Activated CD8-positive, alpha-beta memory T cell treated with anti-CD3 and anti-CD28 coated beads, Interleukin-2, amount 10 ng/mL, durations not matched to agents 7 days and 5 days (primary cell): ENCODE measurements around the gene TTLL11. TPM values are rescaled to one million over a fixed set of nuclear protein-coding genes. Genes with fewer than 3 reads are reported as not detected.

ENCODE experiments used
- ATAC-seq: fragments of 150-1000 bp; cut with Tn5 transposase; one replicate; pipeline ENCODE4 v1.10.0; 2021; ENCODE audit warnings: moderate library complexity
- CTCF ChIA-PET: fragments of 350-600 bp; sonication (Branson Sonifier 250); formaldehyde crosslinking; loops from one replicate; lab custom pipeline; 2021; ENCODE audit warnings: antibody characterized with exemption; lab: Charles Lee
- DNase-seq: peaks from one replicate; pipeline ENCODE4 v3.0.0-alpha.2; 2020
- H3K27ac Mint-ChIP-seq: one replicate; pipeline ENCODE4 v1.8.0; 2021; ENCODE audit warnings: mild to moderate bottlenecking, mixed read lengths
- H3K27me3 Mint-ChIP-seq: one replicate; pipeline ENCODE4 v1.8.0; 2021; ENCODE audit warnings: mixed read lengths
- H3K36me3 Mint-ChIP-seq: one replicate; pipeline ENCODE4 v1.8.0; 2021; ENCODE audit warnings: mild to moderate bottlenecking, mixed read lengths
- H3K4me1 Mint-ChIP-seq: one replicate; pipeline ENCODE4 v1.8.0; 2021; ENCODE audit warnings: mixed read lengths
- H3K4me3 Mint-ChIP-seq: one replicate; pipeline ENCODE4 v1.8.0; 2021; ENCODE audit warnings: mild to moderate bottlenecking, moderate library complexity, mixed read lengths
- H3K9me3 Mint-ChIP-seq: one replicate; pipeline ENCODE4 v1.8.0; 2022; ENCODE audit warnings: low read depth, mixed read lengths
- total RNA-seq, 2 experiments: library from RNA; stranded (reverse); gene quantifications; one replicate each; pipeline ENCODE4 v1.2.3, GENCODE V29; 2021

TTLL11 gene
- total RNA-seq, 2 experiments from 2014 or later, result 2.2 to 2.5 TPM

GRCh38 chr9:121815546-121816448 is 277.3 kb downstream of the TTLL11 start:
- no peaks in the 10 kb centered on the region for H3K9me3 Mint-ChIP-seq
- no peak overlapping the region for H3K4me3 Mint-ChIP-seq
- H3K36me3 Mint-ChIP-seq, result no peaks in the 10 kb centered on the region
- no peaks in the 10 kb centered on the region for H3K27me3 Mint-ChIP-seq
- no peak overlapping the region for H3K27ac Mint-ChIP-seq
- ATAC-seq (no peak), DNase-seq (no peak)
- no peaks in the 10 kb centered on the region for H3K4me1 Mint-ChIP-seq
- CTCF ChIA-PET, result no interaction called here

- Mint-ChIP-seq H3K36me3 (no peaks in the 10 kb centered on the region), H3K27me3 (no peaks in the 10 kb centered on the region), H3K4me1 (no peaks in the 10 kb centered on the region), H3K27ac (no peak overlapping the region), H3K9me3 (no peaks in the 10 kb centered on the region), H3K4me3 (no peak overlapping the region)
- ATAC-seq, result no peak
- no peak for DNase-seq
- CTCF ChIA-PET, result no interaction called here
These were observed 278.0 kb downstream of the TTLL11 start for GRCh38 chr9:121815084-121815483.

- H3K36me3 Mint-ChIP-seq, result no peaks in the 10 kb centered on the region
- DNase-seq (no peak), ATAC-seq (no peak)
- H3K27me3 Mint-ChIP-seq, result no peaks in the 10 kb centered on the region
- H3K9me3 Mint-ChIP-seq, result no peaks in the 10 kb centered on the region
- no peak overlapping the region for H3K27ac Mint-ChIP-seq
- no peaks in the 10 kb centered on the region for H3K4me1 Mint-ChIP-seq
- no peak overlapping the region for H3K4me3 Mint-ChIP-seq
- CTCF ChIA-PET, result no interaction called here
These were observed 278.5 kb downstream of the TTLL11 start for GRCh38 chr9:121814594-121814993.

- Mint-ChIP-seq H3K27ac (no peak overlapping the region), H3K36me3 (no peaks in the 10 kb centered on the region), H3K4me3 (no peak overlapping the region), H3K9me3 (no peaks in the 10 kb centered on the region), H3K27me3 (no peaks in the 10 kb centered on the region), H3K4me1 (no peaks in the 10 kb centered on the region)
- DNase-seq (no peak), ATAC-seq (no peak)
- CTCF ChIA-PET, result interaction anchor here (1.3 kb wide), 1 partner anchor 11 kb away, joined by 3 read pairs; no protein-coding TSS in a partner anchor
These were observed 279.4 kb downstream of the TTLL11 start for GRCh38 chr9:121813519-121814210.

- CTCF ChIA-PET, result no interaction called here
- H3K27ac Mint-ChIP-seq, result no peak overlapping the region
- ATAC-seq (no peak), DNase-seq (no peak)
- H3K36me3 Mint-ChIP-seq, result no peaks in the 10 kb centered on the region
- H3K27me3 Mint-ChIP-seq, result no peaks in the 10 kb centered on the region
- no peaks in the 10 kb centered on the region for H3K9me3 Mint-ChIP-seq
- no peaks in the 10 kb centered on the region for H3K4me1 Mint-ChIP-seq
- no peak overlapping the region for H3K4me3 Mint-ChIP-seq
These were observed 280.9 kb downstream of the TTLL11 start for GRCh38 chr9:121812159-121812735.

GRCh38 chr9:121811751-121812150 is 281.4 kb downstream of the TTLL11 start:
- DNase-seq (no peak), ATAC-seq (no peak)
- Mint-ChIP-seq H3K4me1 (no peaks in the 10 kb centered on the region), H3K4me3 (no peak overlapping the region), H3K27ac (no peak overlapping the region), H3K27me3 (no peaks in the 10 kb centered on the region), H3K9me3 (no peaks in the 10 kb centered on the region), H3K36me3 (no peaks in the 10 kb centered on the region)
- CTCF ChIA-PET, result no interaction called here

GRCh38 chr9:121811140-121811539 is 282.0 kb downstream of the TTLL11 start:
- ATAC-seq (no peak), DNase-seq (no peak)
- no peak overlapping the region for H3K27ac Mint-ChIP-seq
- no peaks in the 10 kb centered on the region for H3K4me1 Mint-ChIP-seq
- no peaks in the 10 kb centered on the region for H3K36me3 Mint-ChIP-seq
- H3K9me3 Mint-ChIP-seq, result no peaks in the 10 kb centered on the region
- CTCF ChIA-PET, result interaction anchor here (0.6 kb wide), 1 partner anchor 141 kb away, joined by 3 read pairs; no protein-coding TSS in a partner anchor
- H3K27me3 Mint-ChIP-seq, result no peaks in the 10 kb centered on the region
- no peak overlapping the region for H3K4me3 Mint-ChIP-seq

GRCh38 chr9:121810489-121810888 is 282.6 kb downstream of the TTLL11 start:
- no peaks in the 10 kb centered on the region for H3K9me3 Mint-ChIP-seq
- ATAC-seq, result no peak
- no peak overlapping the region for H3K27ac Mint-ChIP-seq
- CTCF ChIA-PET, result no interaction called here
- no peaks in the 10 kb centered on the region for H3K27me3 Mint-ChIP-seq
- no peaks in the 10 kb centered on the region for H3K36me3 Mint-ChIP-seq
- DNase-seq, result no peak
- H3K4me3 Mint-ChIP-seq, result no peak overlapping the region
- H3K4me1 Mint-ChIP-seq, result no peaks in the 10 kb centered on the region

- Mint-ChIP-seq H3K4me3 (no peak overlapping the region), H3K4me1 (no peaks in the 10 kb centered on the region), H3K9me3 (peaks cover 2% of the 10 kb centered on the region), H3K36me3 (peaks cover 1% of the 10 kb centered on the region), H3K27ac (no peak overlapping the region), H3K27me3 (peaks cover 6% of the 10 kb centered on the region)
- no peak for DNase-seq
- CTCF ChIA-PET, result no interaction called here
- no peak for ATAC-seq
These were observed 283.6 kb downstream of the TTLL11 start for GRCh38 chr9:121809356-121810050.

- Mint-ChIP-seq H3K4me3 (no peak overlapping the region), H3K4me1 (no peaks in the 10 kb centered on the region), H3K27me3 (peaks cover 12% of the 10 kb centered on the region), H3K27ac (no peak overlapping the region), H3K9me3 (peaks cover 2% of the 10 kb centered on the region), H3K36me3 (peaks cover 1% of the 10 kb centered on the region)
- ATAC-seq (no peak), DNase-seq (no peak)
- CTCF ChIA-PET, result no interaction called here
These were observed 284.3 kb downstream of the TTLL11 start for GRCh38 chr9:121808781-121809180.

- peaks cover 12% of the 10 kb centered on the region for H3K27me3 Mint-ChIP-seq
- CTCF ChIA-PET, result no interaction called here
- H3K9me3 Mint-ChIP-seq, result peaks cover 2% of the 10 kb centered on the region
- no peak overlapping the region for H3K27ac Mint-ChIP-seq
- DNase-seq, result no peak
- H3K4me3 Mint-ChIP-seq, result no peak overlapping the region
- no peak for ATAC-seq
- H3K36me3 Mint-ChIP-seq, result peaks cover 1% of the 10 kb centered on the region
- no peaks in the 10 kb centered on the region for H3K4me1 Mint-ChIP-seq
These were observed 285.3 kb downstream of the TTLL11 start for GRCh38 chr9:121807823-121808278.

- Mint-ChIP-seq H3K27ac (no peak overlapping the region), H3K4me1 (no peaks in the 10 kb centered on the region), H3K4me3 (no peak overlapping the region), H3K9me3 (peaks cover 2% of the 10 kb centered on the region), H3K36me3 (peaks cover 1% of the 10 kb centered on the region), H3K27me3 (peaks cover 16% of the 10 kb centered on the region)
- DNase-seq, result no peak
- no peak for ATAC-seq
- CTCF ChIA-PET, result no interaction called here
These were observed 285.9 kb downstream of the TTLL11 start for GRCh38 chr9:121807069-121807822.
